ENCODE results near the gene NANP.

DNA sequence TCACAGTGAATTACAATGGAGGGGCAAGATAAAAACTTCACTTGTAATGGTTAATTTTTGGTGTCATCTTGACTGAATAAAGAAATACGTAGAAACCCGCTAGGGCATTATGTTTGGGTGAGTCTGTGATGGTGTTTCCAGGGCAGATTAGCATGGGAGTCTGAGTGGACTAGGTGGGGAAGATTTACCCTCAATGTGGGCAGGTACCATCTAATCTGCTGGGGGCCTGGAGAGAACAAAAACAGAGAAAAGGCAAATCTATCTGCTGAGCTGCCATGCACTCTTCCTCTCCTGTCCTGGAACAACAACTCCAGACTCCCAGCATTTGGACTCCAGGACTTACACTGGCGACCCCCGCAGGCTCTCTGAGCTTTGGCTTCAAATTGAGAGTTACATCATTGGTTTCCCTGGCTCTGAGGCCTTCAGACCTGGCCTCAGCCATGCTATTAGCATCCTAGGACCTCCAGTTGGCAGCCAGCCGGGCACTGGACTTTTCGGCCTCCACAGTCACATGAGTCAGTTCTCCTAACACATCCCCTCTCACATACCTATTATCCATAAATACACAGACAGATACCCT is 58.1 kb downstream of the NANP start:
- TF ChIP-seq, protein P1, sequence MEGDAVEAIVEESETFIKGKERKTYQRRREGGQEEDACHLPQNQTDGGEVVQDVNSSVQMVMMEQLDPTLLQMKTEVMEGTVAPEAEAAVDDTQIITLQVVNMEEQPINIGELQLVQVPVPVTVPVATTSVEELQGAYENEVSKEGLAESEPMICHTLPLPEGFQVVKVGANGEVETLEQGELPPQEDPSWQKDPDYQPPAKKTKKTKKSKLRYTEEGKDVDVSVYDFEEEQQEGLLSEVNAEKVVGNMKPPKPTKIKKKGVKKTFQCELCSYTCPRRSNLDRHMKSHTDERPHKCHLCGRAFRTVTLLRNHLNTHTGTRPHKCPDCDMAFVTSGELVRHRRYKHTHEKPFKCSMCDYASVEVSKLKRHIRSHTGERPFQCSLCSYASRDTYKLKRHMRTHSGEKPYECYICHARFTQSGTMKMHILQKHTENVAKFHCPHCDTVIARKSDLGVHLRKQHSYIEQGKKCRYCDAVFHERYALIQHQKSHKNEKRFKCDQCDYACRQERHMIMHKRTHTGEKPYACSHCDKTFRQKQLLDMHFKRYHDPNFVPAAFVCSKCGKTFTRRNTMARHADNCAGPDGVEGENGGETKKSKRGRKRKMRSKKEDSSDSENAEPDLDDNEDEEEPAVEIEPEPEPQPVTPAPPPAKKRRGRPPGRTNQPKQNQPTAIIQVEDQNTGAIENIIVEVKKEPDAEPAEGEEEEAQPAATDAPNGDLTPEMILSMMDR (IDR thresholded peaks at IDR 0.05), result no peak
- no peak for TF ChIP-seq POLR2A (IDR thresholded peaks at IDR 0.05)
